K562 (cell line): ENCODE results near the gene DUS3L. TPM values are rescaled to one million over a fixed set of nuclear protein-coding genes. Genes with fewer than 3 reads are reported as not detected.

Source experiments
- ATAC-seq: fragments of 200-7000 bp; cut with Tn5 transposase; 3 replicates; pipeline ENCODE4 v1.9.1; 2020; ENCODE audit warnings: moderate library complexity
- BruUV-seq: library from RNA; stranded (reverse); fragments of 400-500 nt; replicated peaks from 2 replicates; lab custom pipeline; 2021; lab: Mats Ljungman, UMichigan
- CTCF ChIA-PET: fragments of 300-600 bp; formaldehyde crosslinking; extraction: SDS; loops from one replicate; lab custom pipeline; 2021; ENCODE audit warnings: low intra/inter-chr PET ratio; lab: Yijun Ruan, JAX
- POLR2A ChIA-PET: fragments of 300-600, 350-650 bp; sonication (Branson Sonifier 250); formaldehyde crosslinking; extraction: SDS; loops from one replicate; lab custom pipeline; 2021; ENCODE audit warnings: antibody characterized with exemption, inconsistent platforms; lab: Yijun Ruan, JAX
- DNase-seq, 4 experiments: peaks; one replicate each; pipeline versions ENCODE4 v3.0.0 to v3.0.0-alpha.2; 2011 to 2018; ENCODE audit warnings: low spot score in 3 of 4, mixed read lengths in 3 of 4; ENCODE audit errors: extremely low read depth in 1 of 4
- FAIRE-seq: peaks from 2 replicates; lab custom pipeline; 2011; peaks lifted over from hg19 to GRCh38; lab: Jason Lieb, UNC
- H2AFZ ChIP-seq: 2 replicates; pipeline ENCODE4 v1.6.0; 2011; ENCODE audit warnings: low read depth, low read length, control low read depth, inconsistent platforms
- H3K27ac ChIP-seq: fragments of 200-600 bp; 3 replicates; pipeline ENCODE4 v1.8.0; 2011; ENCODE audit warnings: low read depth, mild to moderate bottlenecking, control low read depth, inconsistent platforms, low read length, moderate library complexity, mixed read lengths; ENCODE audit errors: extremely low read depth
- H3K27me3 ChIP-seq, 2 experiments: fragments of 300-600 bp in 1 of 2; 2 replicates in 1 of 2; 3 replicates in 1 of 2; pipeline versions ENCODE4 v1.6.0 to v1.8.0; 2011; ENCODE audit warnings: inconsistent platforms in 2 of 2, low read length in 2 of 2, mild to moderate bottlenecking in 1 of 2, mixed read lengths in 1 of 2, moderate library complexity in 1 of 2; ENCODE audit not compliant: control insufficient read depth in 2 of 2, insufficient read depth in 2 of 2
- H3K36me3 ChIP-seq: fragments of 300-600 bp; 3 replicates; pipeline ENCODE4 v1.8.0; 2011; ENCODE audit warnings: mild to moderate bottlenecking, low read length, inconsistent platforms; ENCODE audit not compliant: control insufficient read depth, insufficient read depth
- H3K4me1 ChIP-seq, 2 experiments: fragments of 200-600 bp in 1 of 2; replicated peaks in 1 of 2; 2 replicates in 1 of 2; 3 replicates in 1 of 2; pipeline versions ENCODE4 v1.5.1 to v1.8.0; 2011; ENCODE audit warnings: inconsistent platforms in 2 of 2, low read length in 2 of 2, mild to moderate bottlenecking in 1 of 2, mixed read lengths in 1 of 2, moderate library complexity in 1 of 2; ENCODE audit not compliant: control insufficient read depth in 2 of 2, insufficient read depth in 2 of 2
- H3K4me2 ChIP-seq: 2 replicates; pipeline ENCODE4 v1.6.1; 2011; ENCODE audit warnings: low read length, control low read depth, inconsistent platforms, mixed read lengths; ENCODE audit not compliant: insufficient read depth
- H3K4me3 ChIP-seq: fragments of 200-600 bp; sonication (generic), shearing (Covaris generic); 2 replicates; pipeline ENCODE4 v1.5.1; 2016; ENCODE audit warnings: control low read depth, inconsistent platforms
- H3K79me2 ChIP-seq: fragments of 200-600 bp; 3 replicates; pipeline ENCODE4 v1.8.0; 2011; ENCODE audit warnings: low read length, inconsistent platforms; ENCODE audit not compliant: control insufficient read depth, insufficient read depth
- H3K9ac ChIP-seq, 2 experiments: 2 replicates each; pipeline versions ENCODE4 v1.6.0 to v1.6.1; 2011; ENCODE audit warnings: low read depth in 2 of 2, low read length in 2 of 2, control low read depth in 1 of 2, inconsistent platforms in 1 of 2, mild to moderate bottlenecking in 1 of 2, mixed read lengths in 1 of 2; ENCODE audit not compliant: insufficient read depth in 1 of 2
- H3K9me1 ChIP-seq: one replicate; pipeline ENCODE4 v1.6.0; 2011; ENCODE audit warnings: inconsistent platforms, mild to moderate bottlenecking, low read length, moderate library complexity; ENCODE audit not compliant: control insufficient read depth, insufficient read depth
- H3K9me3 ChIP-seq: replicated peaks from 2 replicates; pipeline ENCODE4 v1.5.1; 2011; ENCODE audit warnings: low read depth, low read length, inconsistent platforms; ENCODE audit not compliant: control insufficient read depth, insufficient read depth
- H4K20me1 ChIP-seq: replicated peaks from 2 replicates; pipeline ENCODE4 v1.6.1; 2011; ENCODE audit warnings: low read length, inconsistent platforms, mixed read lengths; ENCODE audit not compliant: control insufficient read depth, insufficient read depth
- CTCF ChIP-seq, 3 experiments: IDR thresholded peaks in 2 of 3; conservative IDR thresholded peaks in 1 of 3; 2 replicates each; pipeline ENCODE4 v1.5.1; 2011 to 2012; ENCODE audit warnings: low read length in 3 of 3, mild to moderate bottlenecking in 3 of 3, control low read depth in 2 of 3, improper control_type of control experiment in 1 of 3, inconsistent platforms in 1 of 3, low read depth in 1 of 3, mixed read lengths in 1 of 3, moderate library complexity in 1 of 3; ENCODE audit not compliant: insufficient read depth in 2 of 3
- HLTF ChIP-seq: fragments of 450-650 bp; IDR thresholded peaks from 2 replicates; pipeline ENCODE4 v1.6.1; 2016
- HMGN3 ChIP-seq: IDR thresholded peaks from 2 replicates; pipeline ENCODE4 v1.6.1; 2011; ENCODE audit warnings: borderline replicate concordance, low read depth, mild to moderate bottlenecking, mixed read lengths, low read length; ENCODE audit not compliant: insufficient read length; ENCODE audit errors: extremely low read depth
- JUNB ChIP-seq: fragments of 450-650 bp; formaldehyde crosslinking; conservative IDR thresholded peaks from 2 replicates; pipeline ENCODE4 v1.4.0; 2020; ENCODE audit warnings: mild to moderate bottlenecking
- KHSRP ChIP-seq: fragments of 450-650 bp; IDR thresholded peaks from 2 replicates; pipeline ENCODE4 v1.6.1; 2017
- MAZ ChIP-seq, 2 experiments: fragments of 450-650 bp in 1 of 2; sonication (generic) in 1 of 2; formaldehyde crosslinking; IDR thresholded peaks in 1 of 2; conservative IDR thresholded peaks in 1 of 2; 2 replicates each; pipeline versions ENCODE4 v1.4.0 to v1.5.0; 2020; ENCODE audit warnings: mild to moderate bottlenecking in 1 of 2, missing genetic modification reagents in 1 of 2
- MCM5 ChIP-seq: fragments of 450-650 bp; IDR thresholded peaks from 2 replicates; pipeline ENCODE4 v1.6.1; 2016; ENCODE audit warnings: low read depth
- MYNN ChIP-seq, 2 experiments: sonication (generic); formaldehyde crosslinking in 1 of 2; IDR thresholded peaks; 2 replicates each; pipeline versions ENCODE4 v1.5.0 to v1.6.1; 2016 to 2020; ENCODE audit warnings: antibody characterized with exemption in 1 of 2, missing genetic modification reagents in 1 of 2
- RBFOX2 ChIP-seq: fragments of 200-400 bp; formaldehyde crosslinking; IDR thresholded peaks from 2 replicates; pipeline ENCODE4 v1.6.1; 2017; ENCODE audit warnings: low read depth, mild to moderate bottlenecking, low read length, moderate library complexity
- ZFP91 ChIP-seq: sonication (generic); formaldehyde crosslinking; IDR thresholded peaks from 2 replicates; pipeline ENCODE4 v1.8.0; 2022; ENCODE audit warnings: mild to moderate bottlenecking, missing genetic modification reagents
- ZNF740 ChIP-seq, 3 experiments: fragments of 200-800 bp in 1 of 3; sonication (Bioruptor generic) in 1 of 3; sonication (generic) in 1 of 3; formaldehyde crosslinking in 1 of 3; IDR thresholded peaks; 2 replicates each; pipeline versions ENCODE4 v1.6.1 to v1.8.0; 2016 to 2022; ENCODE audit warnings: mild to moderate bottlenecking in 2 of 3, missing compliant biosample characterization in 2 of 3, missing genetic modification characterization in 2 of 3, missing genetic modification reagents in 1 of 3
- WGBS: fragments of 100-300 bp; shearing (Covaris generic); methylation state at CpG from one replicate; pipeline ENCODE4 v1.1.6; 2016; ENCODE audit warnings: low coverage, mixed read lengths; ENCODE audit not compliant: insufficient coverage; ENCODE audit errors: missing lambda C conversion rate; 5-methylcytosine and 5-hydroxymethylcytosine counted together
- in situ Hi-C: fragments of 300-500 bp; cut with MboI; formaldehyde crosslinking; loops from 4 replicates; pipeline ENCODE4 v1.15.0; 2018; ENCODE audit warnings: inconsistent platforms, mixed read lengths
- intact Hi-C: fragments of 100-400 bp; cut with micrococcal nuclease; formaldehyde crosslinking; loops from 2 replicates; pipeline ENCODE4 v1.14.2; 2022
- polyA plus RNA-seq, 8 experiments: library from polyadenylated mRNA; depleted of rRNA in 4 of 8; stranded (reverse) in 5 of 8; unstranded in 3 of 8; fragments of >200 nt; fragmentation: Nextera tagmentation in 2 of 8; fragmentation: Illumina TruSeq in 1 of 8; extraction: Ambion mirVana in 2 of 8; extraction: Trizol in 1 of 8; gene quantifications; 2 replicates each; pipeline versions ENCODE4 v1.2.1 to v1.2.3, GENCODE V29; 2011 to 2014; ENCODE audit warnings: inconsistent platforms in 1 of 8, missing spikeins in 1 of 8
- total RNA-seq, 7 experiments: library from RNA; depleted of rRNA in 6 of 7; stranded (reverse); fragments of >200 nt in 6 of 7; fragmentation: Illumina TruSeq in 2 of 7; extraction: Trizol in 2 of 7; gene quantifications; 2 replicates each; pipeline versions ENCODE4 v1.2.1 to v1.2.3, GENCODE V29; 2011 to 2021; ENCODE audit warnings: low replicate concordance in 1 of 7
- TF ChIP-seq, protein P1 (sequence below): fragments of 250-450 bp; sonication (Bioruptor Pico); IDR thresholded peaks from 2 replicates; pipeline ENCODE4 v1.5.0; 2021
- TF ChIP-seq, protein P2 (sequence below): fragments of 250-450 bp; sonication (Bioruptor Pico); IDR thresholded peaks from 2 replicates; pipeline ENCODE4 v1.4.0; 2020; ENCODE audit warnings: mild to moderate bottlenecking, moderate library complexity

Gene DUS3L
- total and polyA plus RNA-seq, 9 of the 15 experiments (the other 6 are each of a cell fraction or from before 2014, with no cell fraction given): 1.7 to 102 (median 77.5) TPM

DNA sequence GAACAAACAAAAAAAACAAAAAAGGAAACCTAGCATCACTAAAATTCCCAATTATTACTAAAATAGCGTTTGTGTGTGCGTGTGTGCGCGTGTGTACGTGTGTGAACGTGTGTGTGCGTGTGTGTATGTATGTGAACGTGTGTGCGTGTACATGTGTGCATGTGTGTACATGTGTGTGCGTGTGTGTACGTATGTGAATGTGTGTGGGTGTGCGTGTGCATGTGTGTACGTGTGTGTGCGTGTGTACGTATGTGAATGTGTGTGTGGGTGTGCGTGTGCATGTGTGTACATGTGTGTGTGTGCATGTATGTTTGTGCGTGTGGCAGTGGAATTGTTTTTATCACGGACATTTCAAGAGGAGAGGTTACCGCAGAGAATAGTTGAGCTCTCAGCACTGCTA is 48.9 kb downstream of the DUS3L start:
- no peaks in the 10 kb centered on the region for H3K79me2 ChIP-seq
- in situ Hi-C loops (no loop called here), intact Hi-C loops (no loop called here)
- no peaks in the 10 kb centered on the region for H3K36me3 ChIP-seq
- ATAC-seq (no peak), FAIRE-seq (no peak), DNase-seq (no peak)
- H3K4me1 ChIP-seq: no peaks in the 10 kb centered on the region; a peak in 1 of 5 replicates
- ChIA-PET CTCF (no interaction called here), POLR2A (interaction anchor here (0.6 to 1.8 kb wide), 4 partner anchors 23 to 1781 kb away, joined by 3 to 5 read pairs (median 3); partner anchors contain the start of gene DUS3L)
- H2AFZ ChIP-seq: no peak overlapping the region
- H3K4me2 ChIP-seq: no peak overlapping the region
- no peak overlapping the region for H3K27ac ChIP-seq
- H3K4me3 ChIP-seq: no peak overlapping the region
- H3K9ac ChIP-seq: no peak overlapping the region
- peaks cover 19 to 43% of the 10 kb centered on the region in 2 experiments; a peak in 3 of 5 replicates for H3K27me3 ChIP-seq
- WGBS: 36% methylated on average over 19 of the region's 19 CpGs
- H4K20me1 ChIP-seq: no peaks in the 10 kb centered on the region
- peaks cover 3% of the 10 kb centered on the region; the same call in 1 of the 2 replicates for H3K9me3 ChIP-seq
- H3K9me1 ChIP-seq: no peaks in the 10 kb centered on the region
- no TSS peak for BruUV-seq
- TF ChIP-seq ZFP91 (CRISPR knock-in tag): no peak
- TF ChIP-seq, protein P1, sequence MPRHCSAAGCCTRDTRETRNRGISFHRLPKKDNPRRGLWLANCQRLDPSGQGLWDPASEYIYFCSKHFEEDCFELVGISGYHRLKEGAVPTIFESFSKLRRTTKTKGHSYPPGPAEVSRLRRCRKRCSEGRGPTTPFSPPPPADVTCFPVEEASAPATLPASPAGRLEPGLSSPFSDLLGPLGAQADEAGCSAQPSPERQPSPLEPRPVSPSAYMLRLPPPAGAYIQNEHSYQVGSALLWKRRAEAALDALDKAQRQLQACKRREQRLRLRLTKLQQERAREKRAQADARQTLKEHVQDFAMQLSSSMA: no peak
- no peak for TF ChIP-seq MAZ (CRISPR knock-in tag; conservative IDR thresholded peaks at IDR 0.05 in 1 of 2, IDR thresholded peaks at IDR 0.05 in 1 of 2)
- TF ChIP-seq MYNN (IDR thresholded peaks at IDR 0.05): peak; percentile 56; the same call in 1 of the 2 replicates
- no peak for TF ChIP-seq MYNN (CRISPR knock-in tag; IDR thresholded peaks at IDR 0.05)
- TF ChIP-seq, protein P2, sequence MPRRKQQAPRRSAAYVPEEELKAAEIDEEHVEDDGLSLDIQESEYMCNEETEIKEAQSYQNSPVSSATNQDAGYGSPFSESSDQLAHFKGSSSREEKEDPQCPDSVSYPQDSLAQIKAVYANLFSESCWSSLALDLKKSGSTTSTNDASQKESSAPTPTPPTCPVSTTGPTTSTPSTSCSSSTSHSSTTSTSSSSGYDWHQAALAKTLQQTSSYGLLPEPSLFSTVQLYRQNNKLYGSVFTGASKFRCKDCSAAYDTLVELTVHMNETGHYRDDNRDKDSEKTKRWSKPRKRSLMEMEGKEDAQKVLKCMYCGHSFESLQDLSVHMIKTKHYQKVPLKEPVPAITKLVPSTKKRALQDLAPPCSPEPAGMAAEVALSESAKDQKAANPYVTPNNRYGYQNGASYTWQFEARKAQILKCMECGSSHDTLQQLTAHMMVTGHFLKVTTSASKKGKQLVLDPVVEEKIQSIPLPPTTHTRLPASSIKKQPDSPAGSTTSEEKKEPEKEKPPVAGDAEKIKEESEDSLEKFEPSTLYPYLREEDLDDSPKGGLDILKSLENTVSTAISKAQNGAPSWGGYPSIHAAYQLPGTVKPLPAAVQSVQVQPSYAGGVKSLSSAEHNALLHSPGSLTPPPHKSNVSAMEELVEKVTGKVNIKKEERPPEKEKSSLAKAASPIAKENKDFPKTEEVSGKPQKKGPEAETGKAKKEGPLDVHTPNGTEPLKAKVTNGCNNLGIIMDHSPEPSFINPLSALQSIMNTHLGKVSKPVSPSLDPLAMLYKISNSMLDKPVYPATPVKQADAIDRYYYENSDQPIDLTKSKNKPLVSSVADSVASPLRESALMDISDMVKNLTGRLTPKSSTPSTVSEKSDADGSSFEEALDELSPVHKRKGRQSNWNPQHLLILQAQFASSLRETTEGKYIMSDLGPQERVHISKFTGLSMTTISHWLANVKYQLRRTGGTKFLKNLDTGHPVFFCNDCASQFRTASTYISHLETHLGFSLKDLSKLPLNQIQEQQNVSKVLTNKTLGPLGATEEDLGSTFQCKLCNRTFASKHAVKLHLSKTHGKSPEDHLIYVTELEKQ (CRISPR knock-in tag): no peak
- TF ChIP-seq HMGN3: no peak
- no peak for TF ChIP-seq HLTF
- no peak for TF ChIP-seq KHSRP
- no peak for TF ChIP-seq JUNB (CRISPR knock-in tag)
- TF ChIP-seq RBFOX2: no peak
- no peak for TF ChIP-seq ZNF740 (CRISPR knock-in tag; IDR thresholded peaks at IDR 0.05)
- TF ChIP-seq ZNF740 (tag; IDR thresholded peaks at IDR 0.05): no peak
- no peak for TF ChIP-seq CTCF (IDR thresholded peaks at IDR 0.05 in 2 of 3, conservative IDR thresholded peaks at IDR 0.05 in 1 of 3; ENCODE audit: insufficient read depth in 2 of 3, low read depth in 1 of 3, low read length in 3 of 3)
- TF ChIP-seq MCM5: no peak
